ENCODE data around the gene MICU2.

MICU2 gene

DNA sequence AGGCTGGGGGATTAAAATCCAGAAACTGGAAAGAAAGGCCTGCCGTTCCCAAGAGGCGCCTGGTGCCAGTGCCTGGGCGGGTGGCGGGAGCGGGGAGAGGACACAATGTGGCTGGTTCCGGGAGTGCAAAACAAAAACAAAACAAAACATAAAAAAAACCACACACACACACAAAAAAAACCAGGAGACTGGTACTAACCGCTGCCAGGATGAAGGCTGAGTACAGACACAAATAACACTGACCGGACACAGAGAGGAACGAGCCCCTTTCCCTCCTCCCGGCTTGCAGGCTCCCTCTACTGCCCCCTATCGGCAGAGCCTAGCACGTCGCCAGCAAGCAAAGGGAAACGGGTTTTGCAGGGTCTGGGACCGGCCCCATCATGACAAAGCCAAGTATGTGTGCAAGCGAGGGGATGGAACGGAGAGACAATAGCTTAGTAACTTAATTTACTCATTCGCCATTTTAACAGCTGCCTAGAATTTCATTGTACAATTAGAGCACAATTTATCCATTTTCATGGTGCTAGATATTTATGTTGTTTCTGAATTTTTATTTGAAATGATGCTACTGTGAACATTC lies 127.0 kb downstream of the MICU2 start:
- DNase-seq: peak; percentile 50 to 60 (median 54)

GRCh38 chr13:21475115-21475514 lies 128.9 kb downstream of the MICU2 start:
- DNase-seq: no peak

GRCh38 chr13:21470785-21471184 lies 133.2 kb downstream of the MICU2 start:
- no peak for DNase-seq

GRCh38 chr13:21466527-21466926 lies 137.4 kb downstream of the MICU2 start:
- DNase-seq: no peak

GRCh38 chr13:21465710-21466160 lies 138.2 kb downstream of the MICU2 start:
- DNase-seq: no peak

DNA sequence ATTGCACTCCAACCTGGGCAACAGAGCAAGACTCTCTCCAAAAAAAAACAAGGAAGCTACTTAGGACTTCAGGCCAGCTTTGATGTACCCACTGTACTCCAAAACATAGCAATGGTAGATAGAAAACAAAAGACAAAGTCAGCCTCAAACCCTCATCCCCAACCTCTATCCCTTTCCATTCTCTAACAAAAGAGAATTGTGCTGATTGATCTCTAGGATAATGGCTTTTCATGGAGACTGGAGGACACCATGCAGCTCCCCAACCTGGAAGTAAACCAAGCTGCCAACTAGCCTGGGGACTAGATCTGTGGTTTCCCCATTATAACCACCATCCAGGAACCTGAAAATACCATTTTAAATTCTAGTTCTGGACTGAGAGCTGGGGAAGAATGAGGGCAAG lies 140.5 kb downstream of the MICU2 start:
- DNase-seq: no peak

GRCh38 chr13:21461131-21461530 lies 142.8 kb downstream of the MICU2 start:
- DNase-seq: no peak

- DNase-seq: peak; percentile 80 to 90 (median 84)
These were observed 144.9 kb downstream of the MICU2 start, which contains the start of gene ZDHHC20 for GRCh38 chr13:21458813-21459701. ZDHHC20 (minus strand) TSS chr13:21459303; CDS start chr13:21459171, 132 bp downstream.

DNA sequence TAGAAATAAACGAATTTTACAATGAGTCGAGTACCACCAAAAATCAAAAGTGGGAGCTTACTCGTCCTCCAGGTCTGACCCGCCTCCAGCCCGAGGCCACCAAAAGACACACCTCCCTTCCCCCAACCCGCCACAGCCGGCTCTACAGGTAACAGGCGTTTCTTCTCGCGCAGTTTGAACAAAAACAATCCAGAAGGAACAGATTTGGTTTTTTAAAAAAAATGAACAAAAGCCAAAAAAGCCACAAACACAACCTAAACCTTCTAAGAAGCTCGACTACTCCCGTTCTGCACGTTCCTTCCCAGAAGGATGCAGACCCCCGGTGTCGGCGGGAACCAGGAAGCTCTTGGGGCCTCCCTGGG lies 145.5 kb downstream of the MICU2 start:
- peak in 3 of 4 experiments; percentile 12 to 23 (median 12) for DNase-seq

DNA sequence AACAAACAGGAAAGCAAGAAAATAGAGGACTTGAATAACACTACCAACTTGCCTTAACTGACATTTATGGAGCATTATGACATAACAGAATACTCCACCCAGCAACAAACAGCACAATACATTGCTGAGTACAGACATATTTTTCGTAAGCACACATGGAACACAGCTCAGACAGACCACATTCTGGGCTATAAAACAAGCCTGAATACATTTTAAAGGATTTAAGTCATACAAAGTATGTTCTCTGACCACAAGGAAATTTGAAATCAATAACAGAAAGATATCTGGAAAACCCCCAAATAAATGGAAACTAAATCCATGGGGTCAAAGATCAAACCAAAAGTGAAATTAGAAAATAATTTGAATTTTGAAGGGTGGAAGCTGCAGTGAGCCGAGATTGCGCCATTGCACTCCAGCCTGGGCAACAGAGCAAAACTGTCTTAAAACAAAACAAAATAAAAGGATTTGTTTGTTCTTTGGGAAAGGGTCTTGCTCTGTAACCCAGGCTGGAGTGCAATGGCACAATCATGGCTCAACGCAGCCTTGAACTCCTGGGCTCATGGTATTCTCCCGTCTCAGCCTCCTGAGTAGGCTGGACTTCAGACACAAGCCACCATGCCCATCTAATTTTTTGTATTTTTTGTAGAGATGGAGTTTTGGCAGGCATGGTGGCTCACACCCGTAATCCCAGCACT lies 150.4 kb downstream of the MICU2 start:
- DNase-seq: no peak

GRCh38 chr13:21450936-21451335 lies 153.0 kb downstream of the MICU2 start:
- no peak for DNase-seq

DNA sequence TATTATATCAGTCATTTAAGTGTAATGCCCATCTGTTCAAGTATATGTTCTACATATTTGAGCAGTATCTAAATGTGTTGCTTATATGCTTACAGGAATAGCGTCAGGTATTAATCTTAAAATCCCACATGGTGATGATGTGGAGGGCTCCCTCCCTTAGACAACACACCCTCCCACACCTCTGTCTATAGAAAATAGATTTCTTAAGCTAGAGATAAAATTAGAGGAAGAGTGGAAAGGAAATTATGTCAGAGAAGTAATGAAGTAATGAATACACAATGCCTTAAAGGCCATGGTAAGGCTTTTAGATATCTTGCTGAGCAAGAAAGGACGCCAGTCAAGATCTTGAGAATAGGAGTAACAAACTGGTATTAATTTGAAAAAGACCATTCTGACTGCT lies 157.3 kb downstream of the MICU2 start:
- DNase-seq: no peak

GRCh38 chr13:21445759-21446158 lies 158.2 kb downstream of the MICU2 start:
- DNase-seq: no peak

DNA sequence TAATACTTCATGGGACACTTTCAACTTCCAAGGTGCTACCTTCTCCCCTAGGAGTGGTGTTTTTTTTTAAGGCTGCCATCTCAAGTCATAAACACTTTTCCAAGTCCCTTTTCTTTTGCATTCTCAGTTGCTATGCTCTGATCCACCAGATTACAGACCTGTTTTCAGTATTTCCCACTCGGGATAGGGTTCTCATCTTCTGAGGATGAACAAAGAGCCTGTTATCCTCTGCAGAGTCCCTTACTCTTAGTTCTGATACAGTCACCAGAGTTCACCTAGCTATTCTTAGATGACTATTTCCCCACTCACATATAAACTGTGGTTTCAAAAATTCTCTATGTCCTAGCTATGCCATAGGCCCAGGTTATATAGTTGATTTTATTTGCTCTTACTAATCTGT lies 160.8 kb downstream of the MICU2 start:
- no peak for DNase-seq
